HG02642 (cell line): Measurements from ENCODE around the gene AUH.
"Not testable (repeated sequence)": the region's sequence is repeated elsewhere in the genome, so short reads cannot be mapped to it uniquely, and the experiment has no call there.

Experiments used
- ATAC-seq: cut with Tn5 transposase; IDR thresholded peaks from one replicate; pipeline ENCODE4 v1.9.1; 2021; ENCODE audit warnings: mild to moderate bottlenecking; ENCODE audit not compliant: unreplicated experiment, poor library complexity

AUH gene

GRCh38 chr9:91214867-91215266, 146.9 kb downstream of the AUH start:
- ATAC-seq, result no peak

DNA sequence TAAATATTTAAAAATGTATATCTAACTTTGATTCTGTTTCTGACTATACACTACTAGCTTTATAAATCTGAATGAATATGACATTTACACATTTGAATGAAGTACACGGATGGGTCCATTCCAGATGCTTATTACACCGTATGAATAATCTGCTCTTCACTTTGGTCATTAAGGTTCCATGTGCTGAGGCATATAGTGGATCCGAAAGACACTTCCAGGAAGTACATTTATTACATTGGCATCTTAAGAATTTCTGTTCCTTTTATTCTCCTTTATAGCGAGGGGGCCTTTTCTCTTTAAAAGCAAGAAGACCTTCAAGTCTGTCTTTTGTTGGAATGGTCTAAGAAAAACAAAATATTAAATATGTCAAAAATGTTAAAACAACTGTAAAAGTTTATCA, 147.6 kb downstream of the AUH start:
- no peak for ATAC-seq

- no peak for ATAC-seq
Measured at GRCh38 chr9:91212596-91213243, 149.0 kb downstream of the AUH start.

DNA sequence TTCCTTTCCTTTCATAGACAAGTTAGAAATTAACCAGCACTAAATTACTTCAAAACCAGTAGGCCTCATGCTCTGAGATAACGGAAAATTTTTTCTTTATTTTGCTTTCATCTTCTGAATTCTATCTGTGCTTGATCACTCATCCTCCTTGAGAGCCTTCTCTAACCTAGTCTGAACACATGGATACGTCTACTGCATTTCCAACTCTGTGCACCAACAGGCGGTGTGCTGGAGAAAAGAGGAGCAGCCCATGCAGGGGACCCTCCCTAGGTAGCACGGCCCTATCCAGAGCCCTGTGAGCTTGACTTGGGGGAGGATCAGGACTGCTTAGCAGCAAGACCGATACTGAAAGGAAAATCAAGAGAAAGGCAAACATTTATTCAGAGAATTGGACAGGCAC, 149.8 kb downstream of the AUH start:
- no peak for ATAC-seq

- no peak for ATAC-seq
Measured at GRCh38 chr9:91211414-91211813, 150.3 kb downstream of the AUH start.

DNA sequence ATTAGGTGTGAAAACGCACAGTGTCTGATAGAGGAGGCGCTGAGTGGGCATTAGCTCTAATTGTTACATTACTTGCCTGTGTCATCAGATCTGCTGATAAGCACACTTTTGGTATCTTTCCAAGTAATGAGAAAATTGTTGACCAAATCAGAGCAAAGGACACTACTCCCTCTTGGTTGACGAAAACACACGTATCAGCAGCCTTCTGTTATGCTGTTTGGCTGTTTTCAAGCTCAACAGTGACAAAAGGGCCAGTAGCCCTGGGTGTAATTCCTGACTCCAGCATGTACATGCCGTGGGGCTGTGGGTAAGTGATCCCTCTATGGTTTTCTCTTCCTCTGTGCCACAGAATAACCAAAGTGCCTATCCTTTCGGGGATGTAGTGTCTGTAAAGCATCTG, 151.4 kb downstream of the AUH start:
- ATAC-seq, result no peak

DNA sequence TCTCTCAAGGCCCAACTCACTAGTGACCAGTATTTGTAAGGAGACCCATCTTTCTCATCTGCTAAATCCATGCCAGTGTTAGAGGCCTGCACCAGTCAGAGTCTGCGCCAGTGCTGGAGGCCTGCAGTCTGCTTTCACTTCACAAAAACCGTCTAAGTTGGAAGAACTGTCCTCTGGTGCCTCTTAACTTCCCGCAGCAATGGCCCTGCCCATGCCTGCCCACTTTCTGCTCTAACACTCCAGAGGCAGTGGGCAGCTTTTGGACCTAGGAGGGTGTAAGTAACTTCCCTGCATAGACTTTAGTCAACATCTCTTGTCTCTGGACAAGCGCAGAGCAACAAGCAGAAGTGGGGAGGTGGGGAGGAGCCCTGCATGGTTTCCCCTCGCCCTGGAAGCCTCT, 152.9 kb downstream of the AUH start:
- ATAC-seq, result no peak

DNA sequence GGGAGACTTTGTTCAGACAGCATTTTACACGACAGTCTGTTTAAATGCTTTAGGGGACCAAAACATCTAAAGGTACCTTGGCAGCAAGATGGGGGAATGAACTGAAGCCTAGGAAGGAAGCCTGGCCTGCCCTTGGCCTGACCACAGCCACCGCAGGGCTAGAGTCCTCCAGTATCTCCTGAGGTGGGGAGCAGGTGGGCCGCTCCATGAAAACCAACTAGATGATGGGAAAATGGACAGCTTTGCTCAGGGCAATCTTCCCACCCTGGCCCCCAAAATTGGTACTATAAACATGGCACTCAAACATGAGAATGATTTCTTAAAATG, 153.3 kb downstream of the AUH start:
- ATAC-seq, result no peak

- ATAC-seq, result peak; percentile 88
Measured at GRCh38 chr9:91207729-91208418, 153.8 kb downstream of the AUH start.

- no peak for ATAC-seq
Measured at GRCh38 chr9:91207397-91207728, 154.4 kb downstream of the AUH start.

DNA sequence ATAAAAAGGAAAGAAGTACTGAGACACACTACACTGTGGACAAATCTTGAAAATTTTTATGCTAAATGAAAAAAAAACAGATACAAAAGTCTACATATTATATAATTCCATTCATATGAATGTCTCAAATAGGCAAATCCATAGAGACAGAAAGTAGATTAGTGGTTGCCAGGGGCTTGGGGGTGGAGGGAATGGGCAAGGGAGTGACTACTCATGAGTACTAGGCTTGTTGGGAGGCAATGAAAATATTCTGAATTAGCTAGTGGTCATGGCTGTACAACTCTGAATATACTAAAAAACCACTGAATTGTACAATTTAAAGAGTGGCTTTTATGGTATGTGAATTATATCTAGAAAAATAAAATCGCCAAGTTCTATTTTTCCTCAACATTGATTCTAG, 154.9 kb downstream of the AUH start:
- no peak for ATAC-seq

DNA sequence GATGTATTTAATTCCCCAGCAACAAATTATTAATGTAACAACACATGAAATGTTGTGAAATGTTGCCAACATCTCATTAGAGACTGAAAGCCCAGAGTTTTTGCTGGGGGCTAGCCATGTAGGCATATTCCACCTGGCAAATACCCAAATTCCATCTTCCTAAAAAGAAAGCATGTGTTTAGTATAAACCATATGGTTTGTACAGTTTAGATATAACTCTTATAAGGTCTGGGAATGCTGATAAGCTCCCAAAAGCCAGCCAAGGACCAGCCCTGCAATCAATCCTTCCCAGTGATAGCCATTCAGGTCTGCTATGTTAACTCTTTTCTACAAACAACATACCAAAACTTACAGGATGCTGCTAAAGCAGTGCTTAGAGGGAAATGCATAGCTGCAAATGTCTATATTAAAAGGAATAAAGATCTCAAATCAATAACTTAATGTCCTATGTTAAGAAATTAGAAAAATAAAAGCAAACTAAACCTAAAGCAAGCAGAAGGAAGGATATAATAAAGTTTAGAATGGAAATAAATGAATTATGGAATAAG, 158.9 kb downstream of the AUH start:
- ATAC-seq, result no peak

GRCh38 chr9:91200692-91201336, 160.9 kb downstream of the AUH start:
- no peak for ATAC-seq

GRCh38 chr9:91199739-91200497, 161.8 kb downstream of the AUH start:
- no peak for ATAC-seq

- ATAC-seq, result not testable (repeated sequence)
Measured at GRCh38 chr9:91198881-91199280, 162.8 kb downstream of the AUH start.

DNA sequence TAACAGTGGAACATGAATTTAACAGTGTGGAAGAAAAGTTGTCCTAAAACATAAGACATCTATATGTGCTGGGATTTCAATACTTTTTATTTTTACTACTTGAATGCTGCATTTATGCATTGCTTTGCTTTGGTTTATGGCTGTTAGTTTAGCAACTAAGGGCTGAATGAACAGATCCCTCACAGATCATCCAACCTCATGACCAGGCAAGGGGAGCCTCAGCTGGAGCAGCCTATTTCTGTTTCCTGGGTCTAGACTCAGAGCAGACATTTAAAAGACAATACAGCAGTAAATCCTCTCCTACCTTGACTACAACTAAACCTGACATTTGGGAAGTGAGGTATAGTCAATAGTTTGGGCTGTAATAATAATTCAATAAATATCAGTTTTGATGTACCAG, 163.3 kb downstream of the AUH start:
- no peak for ATAC-seq

- no peak for ATAC-seq
Measured at GRCh38 chr9:91197232-91198181, 164.2 kb downstream of the AUH start.

- no peak for ATAC-seq
Measured at GRCh38 chr9:91196103-91196950, 165.4 kb downstream of the AUH start.

DNA sequence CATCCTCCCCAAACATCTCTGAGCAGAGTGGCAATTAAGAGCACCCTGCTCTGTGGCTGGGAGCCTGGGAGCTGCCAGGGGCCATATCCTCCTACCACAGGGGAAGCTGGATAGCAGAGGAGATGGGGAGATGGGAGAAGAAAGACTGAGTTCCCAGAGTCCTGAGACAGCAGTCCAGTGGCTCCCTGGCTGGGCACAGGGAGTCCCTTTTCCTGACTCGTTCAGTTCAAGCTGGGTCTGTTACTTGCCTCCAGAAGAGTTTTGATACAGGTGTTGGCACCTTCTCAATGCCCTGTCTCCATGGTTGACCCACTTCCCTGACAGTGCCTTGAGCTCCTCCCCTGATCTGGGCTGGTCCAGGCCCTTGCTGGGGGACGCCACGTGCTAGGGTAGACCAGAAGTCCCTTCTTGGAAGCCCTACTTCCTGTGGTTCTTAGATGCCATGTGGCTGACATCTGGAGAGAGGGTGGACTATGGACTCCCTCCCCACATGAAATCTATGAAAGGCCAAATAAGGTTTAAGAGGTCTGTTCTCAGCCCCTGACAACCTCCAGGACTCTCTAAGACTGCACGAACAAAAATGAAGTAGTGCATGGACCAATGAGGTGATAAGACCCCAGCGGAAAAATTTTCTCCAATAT, 166.2 kb downstream of the AUH start:
- no peak for ATAC-seq
